Lower leg skin (tissue), 3 donors: ENCODE data around the gene CLEC2L.

ENCODE experiments used
- POLR2A ChIP-seq, 2 donors: fragments of 450-650 bp; IDR thresholded peaks; one replicate each; pipeline ENCODE4 v1.6.1; 2016 to 2017; ENCODE audit warnings: antibody characterized with exemption in 2 of 2, mild to moderate bottlenecking in 1 of 2, moderate library complexity in 1 of 2
- TF ChIP-seq, protein P1 (sequence below), 3 donors: fragments of 450-650 bp; IDR thresholded peaks; one replicate each; pipeline ENCODE4 v1.5.1; 2016; ENCODE audit warnings: antibody characterized with exemption in 3 of 3, mild to moderate bottlenecking in 3 of 3, moderate library complexity in 2 of 3

DNA sequence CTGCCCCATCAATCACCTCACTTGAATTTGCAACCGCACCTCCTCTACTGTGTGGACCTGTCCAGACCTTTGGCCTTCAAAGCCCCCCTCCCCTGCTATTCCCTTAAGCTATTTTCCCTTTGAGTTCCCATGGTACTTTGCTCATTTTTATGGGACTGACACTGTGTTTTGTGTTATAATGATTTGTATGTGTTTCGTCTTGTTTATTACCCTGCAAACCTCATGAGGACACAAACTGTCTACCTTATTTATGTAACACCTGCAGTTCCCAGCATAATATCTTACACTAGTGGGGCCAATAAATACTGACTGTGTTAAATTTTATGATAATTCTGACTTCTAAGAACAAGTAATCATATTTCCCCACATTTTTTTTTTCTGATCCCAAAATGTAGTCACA lies 70.6 kb downstream of the CLEC2L start:
- TF ChIP-seq, protein P1, sequence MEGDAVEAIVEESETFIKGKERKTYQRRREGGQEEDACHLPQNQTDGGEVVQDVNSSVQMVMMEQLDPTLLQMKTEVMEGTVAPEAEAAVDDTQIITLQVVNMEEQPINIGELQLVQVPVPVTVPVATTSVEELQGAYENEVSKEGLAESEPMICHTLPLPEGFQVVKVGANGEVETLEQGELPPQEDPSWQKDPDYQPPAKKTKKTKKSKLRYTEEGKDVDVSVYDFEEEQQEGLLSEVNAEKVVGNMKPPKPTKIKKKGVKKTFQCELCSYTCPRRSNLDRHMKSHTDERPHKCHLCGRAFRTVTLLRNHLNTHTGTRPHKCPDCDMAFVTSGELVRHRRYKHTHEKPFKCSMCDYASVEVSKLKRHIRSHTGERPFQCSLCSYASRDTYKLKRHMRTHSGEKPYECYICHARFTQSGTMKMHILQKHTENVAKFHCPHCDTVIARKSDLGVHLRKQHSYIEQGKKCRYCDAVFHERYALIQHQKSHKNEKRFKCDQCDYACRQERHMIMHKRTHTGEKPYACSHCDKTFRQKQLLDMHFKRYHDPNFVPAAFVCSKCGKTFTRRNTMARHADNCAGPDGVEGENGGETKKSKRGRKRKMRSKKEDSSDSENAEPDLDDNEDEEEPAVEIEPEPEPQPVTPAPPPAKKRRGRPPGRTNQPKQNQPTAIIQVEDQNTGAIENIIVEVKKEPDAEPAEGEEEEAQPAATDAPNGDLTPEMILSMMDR (IDR thresholded peaks at IDR 0.05), result no peak
- no peak for TF ChIP-seq POLR2A (IDR thresholded peaks at IDR 0.05)
